IMR-90 (cell line): Measurements from ENCODE around the gene GRIK1. TPM values are rescaled to one million over a fixed set of nuclear protein-coding genes. Genes with fewer than 3 reads are reported as not detected.

Experiments
- ATAC-seq: fragments of 200-7000 bp; cut with Tn5 transposase; 2 replicates; pipeline ENCODE4 v1.9.1; 2020; ENCODE audit warnings: low read depth, mild to moderate bottlenecking, moderate library complexity
- BruUV-seq: library from RNA; stranded (reverse); fragments of 400-500 nt; replicated peaks from 2 replicates; lab custom pipeline; 2021; lab: Mats Ljungman, UMichigan
- CTCF ChIA-PET: fragments of 300-600 bp; formaldehyde crosslinking; extraction: SDS; loops from one replicate; lab custom pipeline; 2021; ENCODE audit warnings: antibody characterized with exemption; lab: Yijun Ruan, JAX
- POLR2A ChIA-PET: fragments of 300-600 bp; sonication (Branson Sonifier 250); formaldehyde crosslinking; loops from one replicate; lab custom pipeline; 2022; ENCODE audit warnings: antibody characterized with exemption; ENCODE audit not compliant: unreplicated experiment; lab: Charles Lee
- DNase-seq: peaks from one replicate; pipeline ENCODE4 v3.0.0; 2013
- H2AFZ ChIP-seq: replicated peaks from 2 replicates; pipeline ENCODE3; 2013; ENCODE audit warnings: low read length, mild to moderate bottlenecking; ENCODE audit not compliant: poor library complexity
- H2AK5ac ChIP-seq: 2 replicates; pipeline ENCODE4 v1.6.1; 2013; ENCODE audit warnings: low read depth, low read length, inconsistent platforms
- H2AK9ac ChIP-seq: replicated peaks from 2 replicates; pipeline ENCODE3; 2013; ENCODE audit warnings: mild to moderate bottlenecking, low read depth, low read length, moderate library complexity; ENCODE audit not compliant: poor library complexity
- H2BK120ac ChIP-seq: 2 replicates; pipeline ENCODE4 v1.6.1; 2013; ENCODE audit warnings: low read depth, low read length, inconsistent platforms
- H2BK15ac ChIP-seq: 3 replicates; pipeline ENCODE4 v1.6.1; 2013; ENCODE audit warnings: low read depth, low read length, inconsistent platforms
- H2BK20ac ChIP-seq: 2 replicates; pipeline ENCODE4 v1.6.1; 2013; ENCODE audit warnings: low read depth, mild to moderate bottlenecking, inconsistent platforms, low read length, moderate library complexity
- H2BK5ac ChIP-seq: 2 replicates; pipeline ENCODE4 v1.6.1; 2013; ENCODE audit warnings: mild to moderate bottlenecking, low read depth, low read length, inconsistent platforms; ENCODE audit not compliant: poor library complexity, severe bottlenecking
- H3K14ac ChIP-seq: replicated peaks from 2 replicates; pipeline ENCODE4 v1.6.1; 2013; ENCODE audit warnings: low read depth, low read length, inconsistent platforms
- H3K18ac ChIP-seq: 2 replicates; pipeline ENCODE4 v1.6.1; 2013; ENCODE audit warnings: low read depth, low read length, control low read depth
- H3K23ac ChIP-seq: 2 replicates; pipeline ENCODE4 v1.6.1; 2013; ENCODE audit warnings: low read depth, low read length, inconsistent platforms
- H3K27ac ChIP-seq: 2 replicates; pipeline ENCODE4 v1.5.1; 2013; ENCODE audit warnings: mild to moderate bottlenecking, control low read depth, low read length; ENCODE audit not compliant: insufficient read depth
- H3K27me3 ChIP-seq: 2 replicates; pipeline ENCODE4 v1.6.1; 2013; ENCODE audit warnings: low read length; ENCODE audit not compliant: control insufficient read depth, insufficient read depth
- H3K36me3 ChIP-seq: 2 replicates; pipeline ENCODE4 v1.6.1; 2013; ENCODE audit warnings: low read length, mixed read lengths; ENCODE audit not compliant: control insufficient read depth, insufficient read depth
- H3K4ac ChIP-seq: 2 replicates; pipeline ENCODE4 v1.6.1; 2013; ENCODE audit warnings: low read depth, low read length, inconsistent platforms
- H3K4me1 ChIP-seq: 2 replicates; pipeline ENCODE4 v1.6.1; 2013; ENCODE audit warnings: low read length, mixed read lengths; ENCODE audit not compliant: control insufficient read depth, insufficient read depth
- H3K4me2 ChIP-seq: 2 replicates; pipeline ENCODE4 v1.6.1; 2013; ENCODE audit warnings: low read depth, mild to moderate bottlenecking, control low read depth, low read length, moderate library complexity
- H3K4me3 ChIP-seq: 2 replicates; pipeline ENCODE4 v1.5.1; 2013; ENCODE audit warnings: low read depth, mild to moderate bottlenecking, control low read depth, low read length, moderate library complexity; ENCODE audit not compliant: insufficient read depth
- H3K56ac ChIP-seq: 2 replicates; pipeline ENCODE4 v1.6.1; 2013; ENCODE audit warnings: low read length, inconsistent platforms; ENCODE audit not compliant: insufficient read depth; ENCODE audit errors: extremely low read depth
- H3K79me1 ChIP-seq, 2 experiments: 2 replicates each; pipeline ENCODE4 v1.6.1; 2013; ENCODE audit warnings: low read length in 2 of 2, inconsistent platforms in 1 of 2, low read depth in 1 of 2
- H3K9ac ChIP-seq: 2 replicates; pipeline ENCODE4 v1.6.1; 2013; ENCODE audit warnings: low read depth, low read length, control low read depth
- H3K9me1 ChIP-seq: 2 replicates; pipeline ENCODE4 v1.6.1; 2013; ENCODE audit warnings: low read length, inconsistent platforms; ENCODE audit not compliant: insufficient read depth
- H3K9me3 ChIP-seq: 2 replicates; pipeline ENCODE4 v1.6.1; 2013; ENCODE audit warnings: low read length; ENCODE audit not compliant: control insufficient read depth, insufficient read depth
- H4K20me1 ChIP-seq: 2 replicates; pipeline ENCODE4 v1.6.1; 2013; ENCODE audit warnings: low read length, inconsistent platforms; ENCODE audit not compliant: insufficient read depth
- H4K5ac ChIP-seq: 2 replicates; pipeline ENCODE4 v1.6.1; 2013; ENCODE audit warnings: mild to moderate bottlenecking, low read depth, low read length, control low read depth
- H4K8ac ChIP-seq, 2 experiments: 2 replicates each; pipeline ENCODE4 v1.6.1; 2013; ENCODE audit warnings: low read depth in 2 of 2, low read length in 2 of 2, control low read depth in 1 of 2, inconsistent platforms in 1 of 2
- H4K91ac ChIP-seq: 2 replicates; pipeline ENCODE4 v1.6.1; 2013; ENCODE audit warnings: low read depth, low read length, inconsistent platforms; ENCODE audit not compliant: insufficient read depth
- BHLHE40 ChIP-seq: fragments of 150-350 bp; IDR thresholded peaks from 2 replicates; pipeline ENCODE4 v1.6.1; 2016; ENCODE audit warnings: mild to moderate bottlenecking, low read depth, low read length
- MAFK ChIP-seq: IDR thresholded peaks from 2 replicates; pipeline ENCODE4 v1.6.1; 2012; ENCODE audit warnings: low read depth, low read length, improper control_type of control experiment
- MXI1 ChIP-seq: IDR thresholded peaks from 2 replicates; pipeline ENCODE4 v1.6.1; 2012; ENCODE audit warnings: low read depth, mild to moderate bottlenecking, low read length, moderate library complexity, borderline replicate concordance
- POLR2A ChIP-seq: IDR thresholded peaks from 2 replicates; pipeline ENCODE4 v1.6.1; 2012; ENCODE audit warnings: mild to moderate bottlenecking, low read depth, low read length
- SMC3 ChIP-seq: fragments of 150-350 bp; IDR thresholded peaks from 2 replicates; pipeline ENCODE4 v1.6.1; 2016; ENCODE audit warnings: low read depth, mild to moderate bottlenecking, antibody characterized with exemption, low read length, moderate library complexity
- WGBS, 2 experiments: methylation state at CpG; one replicate each; pipeline versions ENCODE4 v1.1.5 to v1.1.7; 2013; ENCODE audit warnings: missing lambda C conversion rate in 2 of 2; ENCODE audit not compliant: insufficient read length in 1 of 2; ENCODE audit errors: extremely low coverage in 2 of 2; 5-methylcytosine and 5-hydroxymethylcytosine counted together
- dilution Hi-C: fragments of 300-500 bp; cut with HindIII; formaldehyde crosslinking; loops from one replicate; pipeline ENCODE4 v1.14.3; 2018; ENCODE audit warnings: low sequenced_read_pairs; ENCODE audit not compliant: unreplicated experiment
- in situ Hi-C: fragments of 300-500 bp; cut with MboI; formaldehyde crosslinking; loops from 3 replicates; pipeline ENCODE4 v1.14.3; 2019; ENCODE audit warnings: low sequenced_read_pairs, inconsistent platforms, mixed read lengths
- intact Hi-C: fragments of 100-400 bp; cut with micrococcal nuclease; formaldehyde crosslinking; loops from 2 replicates; pipeline ENCODE4 v1.10.0; 2022
- polyA plus RNA-seq, 3 experiments: library from polyadenylated mRNA; depleted of rRNA; stranded (reverse); fragments of >200 nt; gene quantifications; 2 replicates each; pipeline ENCODE4 v1.2.3, GENCODE V29; 2012; ENCODE audit warnings: low replicate concordance in 1 of 3
- total RNA-seq: library from RNA; depleted of rRNA; stranded (reverse); fragments of >200 nt; gene quantifications from 2 replicates; pipeline ENCODE4 v1.2.3, GENCODE V29; 2012

Gene GRIK1
- total and polyA plus RNA-seq, 2 of the 4 experiments (the other 2 are of a cell fraction), result not detected

- intact Hi-C loops, result no loop called here
- H3K9me3 ChIP-seq, result no peaks in the 10 kb centered on the region
- H3K27me3 ChIP-seq, result no peaks in the 10 kb centered on the region
- no peak overlapping the region for H2BK120ac ChIP-seq
- no peak overlapping the region for H3K23ac ChIP-seq
- H3K4me2 ChIP-seq, result no peak overlapping the region
- ChIA-PET CTCF (no interaction called here), POLR2A (no interaction called here)
- H3K79me1 ChIP-seq, result no peaks in the 10 kb centered on the region
- H3K4ac ChIP-seq, result no peak overlapping the region
- no peak overlapping the region for H3K14ac ChIP-seq
- no peaks in the 10 kb centered on the region for H3K36me3 ChIP-seq
- TF ChIP-seq POLR2A, result no peak
- TF ChIP-seq MAFK, result peak; percentile 44; the same call in 1 of the 2 replicates
- no peak for TF ChIP-seq BHLHE40
- TF ChIP-seq SMC3, result no peak
- no peak for TF ChIP-seq MXI1
- no peak for ATAC-seq
- no peak overlapping the region for H4K5ac ChIP-seq
- H4K8ac ChIP-seq, result no peak overlapping the region
- dilution Hi-C loops, result no loop called here
- in situ Hi-C loops, result no loop called here
- no peak overlapping the region for H3K18ac ChIP-seq
- no peak overlapping the region for H3K9ac ChIP-seq
- H3K4me3 ChIP-seq, result no peak overlapping the region
- H3K56ac ChIP-seq, result no peak overlapping the region
- H3K9me1 ChIP-seq, result peaks cover 2% of the 10 kb centered on the region; the same call in 1 of the 2 replicates
- H2AK9ac ChIP-seq, result no peak overlapping the region
- H2AFZ ChIP-seq, result no peak overlapping the region
- H3K4me1 ChIP-seq, result peaks cover 1% of the 10 kb centered on the region; the same call in 1 of the 2 replicates
- no peak overlapping the region for H2BK20ac ChIP-seq
- no peaks in the 10 kb centered on the region for H4K20me1 ChIP-seq
- no peak overlapping the region for H2BK15ac ChIP-seq
- DNase-seq, result no peak
- H3K27ac ChIP-seq, result no peak overlapping the region
- H2AK5ac ChIP-seq, result no peak overlapping the region
- no TSS peak for BruUV-seq
- H4K91ac ChIP-seq, result no peak overlapping the region
- no peak overlapping the region for H2BK5ac ChIP-seq
- no CpG with 5 or more reads among the region's 5 CpGs for WGBS, 2 experiments
Measured at GRCh38 chr21:29581393-29581792, 358.4 kb downstream of the GRIK1 start.
